Endothelial cell of umbilical vein (primary cell): ENCODE results near the gene MAF. TPM values are rescaled to one million over a fixed set of nuclear protein-coding genes. Genes with fewer than 3 reads are reported as not detected.

ENCODE experiments used
- BruUV-seq: library from RNA; stranded (reverse); fragments of 400-500 nt; replicated peaks from 2 replicates; lab custom pipeline; 2021; lab: Mats Ljungman, UMichigan
- CTCF ChIA-PET: fragments of 300-600, 350-600 bp; sonication (Branson Sonifier 250); formaldehyde crosslinking; loops from one replicate; lab custom pipeline; 2021; ENCODE audit warnings: antibody characterized with exemption, inconsistent platforms; lab: Charles Lee
- POLR2A ChIA-PET: fragments of 300-600, 350-600 bp; sonication (Branson Sonifier 250); formaldehyde crosslinking; loops from one replicate; lab custom pipeline; 2021; ENCODE audit warnings: antibody characterized with exemption, inconsistent platforms; lab: Charles Lee
- DNase-seq: peaks from one replicate; pipeline ENCODE4 v3.0.0-alpha.2; 2011; ENCODE audit warnings: low read depth, low spot score
- FAIRE-seq: peaks from 2 replicates; lab custom pipeline; 2011; peaks lifted over from hg19 to GRCh38; lab: Jason Lieb, UNC
- H2AFZ ChIP-seq: 2 replicates; pipeline ENCODE4 v1.6.0; 2012; ENCODE audit warnings: low read depth, low read length, control low read depth, inconsistent platforms
- H3K27ac ChIP-seq: 2 replicates; pipeline ENCODE4 v1.5.1; 2011; ENCODE audit warnings: low read depth, mild to moderate bottlenecking, control low read depth, low read length, moderate library complexity; ENCODE audit not compliant: insufficient read depth
- H3K27me3 ChIP-seq, 2 experiments: 2 replicates each; pipeline versions ENCODE4 v1.6.0 to v1.6.1; 2011; ENCODE audit warnings: low read length in 2 of 2, mixed read lengths in 1 of 2; ENCODE audit not compliant: control insufficient read depth in 2 of 2, insufficient read depth in 2 of 2
- H3K36me3 ChIP-seq, 2 experiments: 2 replicates in 1 of 2; 3 replicates in 1 of 2; pipeline ENCODE4 v1.5.1; 2011; ENCODE audit warnings: low read length in 2 of 2, mild to moderate bottlenecking in 1 of 2, moderate library complexity in 1 of 2; ENCODE audit not compliant: control insufficient read depth in 2 of 2, insufficient read depth in 2 of 2; ENCODE audit errors: extremely low read depth in 1 of 2
- H3K4me1 ChIP-seq: 3 replicates; pipeline ENCODE4 v1.5.1; 2011; ENCODE audit warnings: mild to moderate bottlenecking, low read length; ENCODE audit not compliant: control insufficient read depth, insufficient read depth; ENCODE audit errors: extremely low read depth
- H3K4me2 ChIP-seq: 2 replicates; pipeline ENCODE4 v1.6.1; 2011; ENCODE audit warnings: low read length, control low read depth, mixed read lengths; ENCODE audit not compliant: insufficient read depth
- H3K4me3 ChIP-seq, 3 experiments: fragments of 200-600 bp in 1 of 3; sonication (generic), shearing (Covaris generic) in 1 of 3; replicated peaks in 1 of 3; 2 replicates each; pipeline ENCODE4 v1.5.1; 2011 to 2016; ENCODE audit warnings: control low read depth in 3 of 3, low read length in 3 of 3, mild to moderate bottlenecking in 2 of 3, inconsistent platforms in 1 of 3, low read depth in 1 of 3, moderate library complexity in 1 of 3; ENCODE audit not compliant: insufficient read depth in 1 of 3
- H3K79me2 ChIP-seq: 2 replicates; pipeline ENCODE4 v1.6.0; 2012; ENCODE audit warnings: low read length, inconsistent platforms; ENCODE audit not compliant: control insufficient read depth, insufficient read depth
- H3K9ac ChIP-seq: replicated peaks from 2 replicates; pipeline ENCODE3; 2011; ENCODE audit warnings: low read length, control low read depth; ENCODE audit not compliant: insufficient read depth; ENCODE audit errors: extremely low read depth
- H3K9me1 ChIP-seq: replicated peaks from 3 replicates; pipeline ENCODE4 v1.6.0; 2011; ENCODE audit warnings: mild to moderate bottlenecking, low read length; ENCODE audit not compliant: control insufficient read depth, insufficient read depth; ENCODE audit errors: extremely low read depth
- H3K9me3 ChIP-seq: replicated peaks from 2 replicates; pipeline ENCODE4 v1.5.1; 2012; ENCODE audit warnings: low read length, inconsistent platforms; ENCODE audit not compliant: control insufficient read depth, insufficient read depth
- H4K20me1 ChIP-seq: replicated peaks from 2 replicates; pipeline ENCODE3; 2011; ENCODE audit warnings: mild to moderate bottlenecking, low read length; ENCODE audit not compliant: control insufficient read depth, insufficient read depth; ENCODE audit errors: extremely low read depth
- EZH2 ChIP-seq: IDR thresholded peaks from 2 replicates; pipeline ENCODE4 v1.6.1; 2012; ENCODE audit warnings: borderline replicate concordance, low read depth, mild to moderate bottlenecking, moderate library complexity, low read length, inconsistent platforms; ENCODE audit not compliant: severe bottlenecking
- FOS ChIP-seq: IDR thresholded peaks from 2 replicates; pipeline ENCODE4 v1.6.1; 2011; ENCODE audit warnings: mild to moderate bottlenecking, low read length, moderate library complexity, borderline replicate concordance; ENCODE audit not compliant: insufficient read depth
- GATA2 ChIP-seq: IDR thresholded peaks from 2 replicates; pipeline ENCODE4 v1.7.0; 2011; ENCODE audit warnings: low read depth, mild to moderate bottlenecking, moderate library complexity, mixed read lengths, low read length; ENCODE audit not compliant: insufficient read length, insufficient read depth
- JUN ChIP-seq: IDR thresholded peaks from 2 replicates; pipeline ENCODE4 v1.6.1; 2011; ENCODE audit warnings: borderline replicate concordance, low read depth; ENCODE audit not compliant: insufficient read length, insufficient read depth
- MYC ChIP-seq: IDR thresholded peaks from one replicate; pipeline ENCODE4 v1.6.1; 2011; ENCODE audit warnings: mild to moderate bottlenecking, low read depth, low read length
- POLR2A ChIP-seq: IDR thresholded peaks from 2 replicates; pipeline ENCODE4 v1.6.1; 2012; ENCODE audit warnings: low read depth, mild to moderate bottlenecking, control low read depth, low read length
- POLR2AphosphoS5 ChIP-seq: IDR thresholded peaks from 2 replicates; pipeline ENCODE4 v1.6.1; 2012; ENCODE audit warnings: low read depth, mild to moderate bottlenecking, control low read depth, low read length, moderate library complexity; ENCODE audit not compliant: insufficient read depth
- dilution Hi-C: fragments of 300-500 bp; cut with MboI; formaldehyde crosslinking; loops from one replicate; pipeline ENCODE4 v1.15.0; 2019; ENCODE audit warnings: low sequenced_read_pairs; ENCODE audit not compliant: extremely low pct_ligation_motif_present
- intact Hi-C: fragments of 100-400 bp; cut with micrococcal nuclease; formaldehyde crosslinking; loops from one replicate; pipeline ENCODE4 v1.10.0; 2022
- polyA plus RNA-seq, 4 experiments: library from polyadenylated mRNA; depleted of rRNA in 3 of 4; stranded (reverse) in 3 of 4; unstranded in 1 of 4; fragments of >200 nt; gene quantifications; 2 replicates each; pipeline versions ENCODE4 v1.2.1 to v1.2.3, GENCODE V29; 2011 to 2012; ENCODE audit warnings: missing spikeins in 1 of 4
- total RNA-seq: library from RNA; stranded (reverse); gene quantifications from 2 replicates; pipeline ENCODE4 v1.2.3, GENCODE V29; 2021
- TF ChIP-seq, protein P1 (sequence below), 2 donors: IDR thresholded peaks; 1 replicate in 1 of 2; 2 replicates in 1 of 2; pipeline ENCODE4 v1.5.1; 2011; ENCODE audit warnings: low read length in 2 of 2, mild to moderate bottlenecking in 2 of 2, moderate library complexity in 2 of 2, control low read depth in 1 of 2, inconsistent platforms in 1 of 2, low read depth in 1 of 2; ENCODE audit not compliant: insufficient read depth in 1 of 2; ENCODE audit errors: extremely low read depth in 1 of 2
- TF ChIP-seq, protein P2 (sequence below): IDR thresholded peaks from 2 replicates; pipeline ENCODE4 v1.6.1; 2011; ENCODE audit not compliant: insufficient read depth, insufficient read length

The MAF gene
- total and polyA plus RNA-seq, 2 donors (not counting 3 experiments of a cell fraction or from before 2014, with no cell fraction given) = 0.04 to 0.33 TPM

GRCh38 chr16:79628988-79629387 is 28.5 kb upstream of the MAF start:
- Histone ChIP-seq H3K79me2 (no peaks in the 10 kb centered on the region), H3K4me3 (no peak overlapping the region), H3K4me2 (no peak overlapping the region), H3K27me3 (no peaks in the 10 kb centered on the region), H4K20me1 (no peaks in the 10 kb centered on the region), H3K4me1 (no peaks in the 10 kb centered on the region), H3K9me1 (no peaks in the 10 kb centered on the region), H3K9me3 (peaks cover 3% of the 10 kb centered on the region), H2AFZ (no peak overlapping the region), H3K9ac (no peak overlapping the region), H3K36me3 (no peaks in the 10 kb centered on the region), H3K27ac (no peak overlapping the region)
- TF ChIP-seq GATA2 = no peak
- no peak for TF ChIP-seq FOS
- TF ChIP-seq, protein P1, sequence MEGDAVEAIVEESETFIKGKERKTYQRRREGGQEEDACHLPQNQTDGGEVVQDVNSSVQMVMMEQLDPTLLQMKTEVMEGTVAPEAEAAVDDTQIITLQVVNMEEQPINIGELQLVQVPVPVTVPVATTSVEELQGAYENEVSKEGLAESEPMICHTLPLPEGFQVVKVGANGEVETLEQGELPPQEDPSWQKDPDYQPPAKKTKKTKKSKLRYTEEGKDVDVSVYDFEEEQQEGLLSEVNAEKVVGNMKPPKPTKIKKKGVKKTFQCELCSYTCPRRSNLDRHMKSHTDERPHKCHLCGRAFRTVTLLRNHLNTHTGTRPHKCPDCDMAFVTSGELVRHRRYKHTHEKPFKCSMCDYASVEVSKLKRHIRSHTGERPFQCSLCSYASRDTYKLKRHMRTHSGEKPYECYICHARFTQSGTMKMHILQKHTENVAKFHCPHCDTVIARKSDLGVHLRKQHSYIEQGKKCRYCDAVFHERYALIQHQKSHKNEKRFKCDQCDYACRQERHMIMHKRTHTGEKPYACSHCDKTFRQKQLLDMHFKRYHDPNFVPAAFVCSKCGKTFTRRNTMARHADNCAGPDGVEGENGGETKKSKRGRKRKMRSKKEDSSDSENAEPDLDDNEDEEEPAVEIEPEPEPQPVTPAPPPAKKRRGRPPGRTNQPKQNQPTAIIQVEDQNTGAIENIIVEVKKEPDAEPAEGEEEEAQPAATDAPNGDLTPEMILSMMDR (IDR thresholded peaks at IDR 0.05; ENCODE audit: extremely low read depth in 1 of 2, insufficient read depth in 1 of 2, low read depth in 1 of 2, low read length in 2 of 2) = no peak
- TF ChIP-seq POLR2AphosphoS5 = no peak
- TF ChIP-seq JUN = no peak
- no peak for TF ChIP-seq POLR2A
- TF ChIP-seq MYC = no peak
- TF ChIP-seq EZH2 = no peak
- TF ChIP-seq, protein P2, sequence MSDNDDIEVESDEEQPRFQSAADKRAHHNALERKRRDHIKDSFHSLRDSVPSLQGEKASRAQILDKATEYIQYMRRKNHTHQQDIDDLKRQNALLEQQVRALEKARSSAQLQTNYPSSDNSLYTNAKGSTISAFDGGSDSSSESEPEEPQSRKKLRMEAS = no peak
- intact Hi-C loops = no loop called here
- ChIA-PET POLR2A (no interaction called here), CTCF (no interaction called here)
- FAIRE-seq (no peak), DNase-seq (no peak)
- no TSS peak for BruUV-seq
- dilution Hi-C loops = no loop called here
